ENCODE data around the gene C19orf67.

C19orf67 gene

GRCh38 chr19:14082675-14082960 is 3.0 kb downstream of the C19orf67 start:
- no peaks in the 10 kb centered on the region for H3K27me3 Mint-ChIP-seq
- no peak overlapping the region for H3K4me3 Mint-ChIP-seq

DNA sequence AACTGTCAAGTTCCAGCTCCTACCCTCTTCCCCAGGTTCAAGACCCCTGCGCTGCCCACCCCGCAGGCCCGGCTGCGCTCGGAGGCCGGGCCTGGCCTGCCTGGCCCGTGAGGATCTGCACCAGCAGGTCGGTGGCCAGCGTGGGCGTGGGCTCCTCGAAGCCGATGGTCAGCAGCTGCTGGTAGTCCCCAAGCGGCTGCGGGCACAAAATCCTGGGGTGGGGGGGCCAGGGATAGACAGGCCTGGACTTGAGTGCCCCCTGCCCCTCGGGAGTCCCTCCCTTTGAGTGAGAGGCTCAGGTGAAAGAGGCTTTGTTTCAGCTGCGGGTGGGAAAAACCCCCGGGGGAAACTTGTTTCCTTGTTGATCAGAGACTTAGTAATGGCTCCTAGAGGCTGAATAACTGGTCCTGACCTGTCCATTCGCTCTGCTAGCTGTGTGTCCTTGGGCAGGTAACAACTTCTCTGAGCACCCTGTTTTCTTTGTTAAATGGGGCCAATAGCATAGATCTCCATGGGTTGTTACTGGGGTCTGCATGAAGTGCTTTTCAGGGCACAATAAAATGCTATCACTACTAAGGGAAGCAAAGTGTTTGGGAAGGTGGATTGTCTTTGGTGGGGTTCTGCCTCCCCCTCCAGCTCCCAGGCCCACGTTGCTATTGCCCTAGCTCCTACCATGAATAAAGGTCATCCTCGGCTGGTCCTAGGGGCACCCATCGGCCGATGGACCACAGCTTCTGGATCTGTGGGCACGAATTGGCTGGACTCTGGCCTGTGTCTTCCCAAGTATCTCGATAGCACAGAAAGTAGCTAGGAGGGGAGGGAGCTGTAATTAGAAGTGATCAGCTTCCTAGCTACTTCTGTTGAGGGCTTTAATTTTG is 3.5 kb downstream of the C19orf67 start:
- peaks cover 2 to 11% of the 10 kb centered on the region in 2 donors for H3K4me1 Mint-ChIP-seq
- peak; percentile 44 for DNase-seq
- peak; percentile 12 to 51 for ATAC-seq (replicated peaks)
- no peaks in the 10 kb centered on the region for H3K9me3 Mint-ChIP-seq
- H3K27ac Mint-ChIP-seq = peak overlapping the region; percentile 97
- H3K4me3 Mint-ChIP-seq = peak overlapping the region; percentile 95 to 99
- H3K27me3 Mint-ChIP-seq = no peaks in the 10 kb centered on the region
- peaks cover 0 to 3% of the 10 kb centered on the region in 2 donors for H3K36me3 Mint-ChIP-seq

More at GRCh38 chr19:14082675-14082960, 3.0 kb downstream of the C19orf67 start:
- Mint-ChIP-seq H3K27ac (no peak overlapping the region), H3K4me1 (peaks cover 2 to 11% of the 10 kb centered on the region in 2 donors), H3K36me3 (peaks cover 0 to 3% of the 10 kb centered on the region in 2 donors), H3K9me3 (no peaks in the 10 kb centered on the region)
- ATAC-seq (replicated peaks) (no peak), DNase-seq (no peak)

DNA sequence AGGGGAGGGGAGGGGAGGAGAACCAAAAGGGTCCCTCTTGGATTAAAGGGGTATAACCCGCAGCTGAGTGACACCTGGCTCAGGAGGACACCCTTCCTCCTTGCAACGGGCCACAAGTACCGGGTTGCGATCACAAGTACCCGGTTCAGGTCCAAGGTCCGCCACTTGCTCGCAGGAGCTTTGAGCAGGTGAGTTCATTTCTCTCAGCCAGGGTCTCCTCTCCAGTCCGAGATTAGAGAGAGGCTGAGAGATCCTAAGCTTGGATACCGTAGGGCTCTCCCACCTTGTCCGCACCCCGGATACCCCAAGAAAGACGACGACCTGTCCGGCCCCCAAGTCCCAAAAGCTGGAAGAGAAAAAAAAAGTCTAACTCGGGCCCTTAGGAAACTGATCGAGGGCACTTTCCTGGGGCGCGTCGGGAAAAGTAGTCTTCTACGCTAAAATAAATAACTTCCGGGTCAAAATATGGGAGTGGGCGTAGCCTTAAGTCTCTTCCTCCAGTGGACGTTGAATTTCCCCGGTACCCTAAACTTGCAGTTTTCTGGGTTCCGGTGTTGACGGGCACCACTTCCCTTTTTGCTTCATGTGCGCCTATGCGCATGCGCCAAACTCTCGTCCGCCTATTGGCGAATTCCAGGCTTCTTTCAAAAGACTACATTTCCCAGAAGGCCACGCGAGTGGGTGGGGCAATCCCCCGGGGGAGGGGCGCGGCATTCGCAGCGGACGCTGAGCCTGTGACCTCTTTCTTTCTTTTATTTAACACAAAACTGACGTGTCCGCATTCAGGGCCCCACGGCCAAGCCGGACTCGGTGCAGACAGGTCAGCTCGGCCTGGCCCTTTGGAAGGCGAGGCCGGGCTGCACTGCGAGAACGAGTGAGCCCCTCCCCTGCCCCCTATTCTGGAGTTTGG is 4.4 kb downstream of the C19orf67 start:
- peaks cover 2 to 11% of the 10 kb centered on the region in 2 donors for H3K4me1 Mint-ChIP-seq
- ATAC-seq (replicated peaks) = peak; percentile 91 to 95
- H3K27me3 Mint-ChIP-seq = no peaks in the 10 kb centered on the region
- peaks cover 0 to 3% of the 10 kb centered on the region in 2 donors for H3K36me3 Mint-ChIP-seq
- peak overlapping the region; percentile 97 for H3K27ac Mint-ChIP-seq
- peak overlapping the region; percentile 95 to 99 for H3K4me3 Mint-ChIP-seq
- H3K9me3 Mint-ChIP-seq = no peaks in the 10 kb centered on the region
- DNase-seq = peak; percentile 98

DNA sequence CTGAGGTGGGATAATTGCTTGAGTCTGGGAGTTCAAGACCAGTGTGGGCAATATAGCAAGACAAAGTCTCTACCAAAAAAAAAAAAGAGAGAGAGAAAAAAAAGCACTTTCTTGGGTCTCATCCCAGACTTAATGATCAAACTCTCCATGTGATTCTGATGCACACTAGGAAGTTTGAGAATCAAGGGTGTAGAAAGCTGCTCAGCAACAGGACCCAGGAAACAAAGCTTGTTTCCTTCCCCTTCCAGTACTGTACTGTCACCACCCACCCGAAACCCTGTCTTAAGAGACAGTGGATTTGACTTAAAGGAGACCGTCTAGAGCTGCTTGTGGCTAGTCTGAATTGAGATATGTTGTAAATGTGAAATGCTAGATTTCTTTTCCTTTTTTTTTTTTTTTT is 7.2 kb downstream of the C19orf67 start:
- H3K36me3 Mint-ChIP-seq = no peaks in the 10 kb centered on the region
- ATAC-seq (replicated peaks) (no peak), DNase-seq (no peak)
- peaks cover 13 to 29% of the 10 kb centered on the region in 2 donors for H3K4me1 Mint-ChIP-seq
- no peak overlapping the region for H3K4me3 Mint-ChIP-seq
- no peaks in the 10 kb centered on the region for H3K9me3 Mint-ChIP-seq
- H3K27ac Mint-ChIP-seq = no peak overlapping the region
- peaks cover 3 to 7% of the 10 kb centered on the region in 2 donors for H3K27me3 Mint-ChIP-seq

DNA sequence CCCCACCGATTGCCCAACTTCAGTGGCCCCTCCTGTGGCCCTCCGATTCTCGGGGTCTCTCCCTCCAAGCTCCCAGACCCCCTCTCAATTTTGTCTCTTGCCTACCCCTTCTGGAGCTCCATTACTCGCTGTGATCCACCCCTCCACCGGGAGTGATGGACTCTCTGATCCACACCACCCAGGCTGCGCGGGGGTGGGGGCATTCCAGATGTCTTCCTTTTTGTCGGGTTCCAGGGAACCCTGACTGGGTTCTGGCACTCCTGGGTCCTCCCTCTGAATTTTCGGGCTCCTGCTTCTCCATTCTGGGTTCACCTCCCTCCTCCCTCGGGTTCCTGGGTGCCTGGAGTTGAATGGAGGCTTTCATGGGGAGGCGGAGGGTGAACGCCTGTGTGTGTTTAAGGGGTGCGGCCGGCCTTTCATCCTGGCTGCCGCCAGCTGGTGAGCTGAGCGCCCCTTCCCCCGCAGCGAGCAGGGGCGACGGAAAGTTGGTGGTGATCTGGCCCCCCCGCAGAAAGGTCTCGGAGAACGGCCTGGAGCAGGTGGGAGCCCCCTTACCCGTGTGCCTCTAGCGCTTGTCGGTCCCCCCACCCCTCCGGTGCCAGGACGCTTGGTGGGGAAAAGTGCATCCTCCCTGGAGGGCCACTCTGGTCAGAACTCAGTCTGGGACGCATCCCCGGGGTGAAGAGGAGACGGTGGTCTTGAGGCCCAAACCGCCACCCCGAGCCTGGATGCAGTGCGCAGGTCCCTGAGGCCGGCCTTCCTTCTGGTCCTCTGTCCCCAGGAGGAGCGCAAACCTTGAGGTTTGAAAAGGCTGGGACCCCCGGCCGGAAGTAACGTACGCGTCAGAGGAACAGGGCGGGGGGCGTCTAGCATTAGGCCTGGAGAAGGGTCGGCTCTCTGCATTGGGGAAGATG is 11.4 kb downstream of the C19orf67 start:
- H3K36me3 Mint-ChIP-seq = no peaks in the 10 kb centered on the region
- peak; percentile 4 to 6 for ATAC-seq (replicated peaks)
- peak; percentile 26 for DNase-seq

GRCh38 chr19:14073261-14073924 is 12.2 kb downstream of the C19orf67 start:
- ATAC-seq (replicated peaks) = peak; percentile 78 to 82
- no peak overlapping the region for H3K27ac Mint-ChIP-seq
- H3K9me3 Mint-ChIP-seq = no peaks in the 10 kb centered on the region
- DNase-seq = peak; percentile 74
- H3K36me3 Mint-ChIP-seq = no peaks in the 10 kb centered on the region
- peak overlapping the region; percentile 86 to 88 for H3K4me3 Mint-ChIP-seq
- H3K27me3 Mint-ChIP-seq = peaks cover 3 to 7% of the 10 kb centered on the region in 2 donors
- peaks cover 12 to 24% of the 10 kb centered on the region in 2 donors for H3K4me1 Mint-ChIP-seq

More for the DNA sequence above, 11.4 kb downstream of the C19orf67 start:
- H3K4me1 Mint-ChIP-seq = peaks cover 12 to 24% of the 10 kb centered on the region in 2 donors
- peaks cover 3 to 7% of the 10 kb centered on the region in 2 donors for H3K27me3 Mint-ChIP-seq
- H3K9me3 Mint-ChIP-seq = no peaks in the 10 kb centered on the region
- H3K27ac Mint-ChIP-seq = peak overlapping the region; percentile 63
- H3K4me3 Mint-ChIP-seq = peak overlapping the region; percentile 86 to 88

GRCh38 chr19:14072535-14073260 is 12.9 kb downstream of the C19orf67 start, which contains the start of gene MISP3:
TSS of gene MISP3 (plus strand) at chr19:14072786. CDS start at chr19:14073310, 524 bp downstream.
- Mint-ChIP-seq H3K9me3 (no peaks in the 10 kb centered on the region), H3K27me3 (peaks cover 3 to 7% of the 10 kb centered on the region in 2 donors), H3K27ac (peak within 1 kb of the TSS; percentile 56), H3K4me1 (peaks cover 12 to 24% of the 10 kb centered on the region in 2 donors), H3K4me3 (peak within 1 kb of the TSS; percentile 86 to 88), H3K36me3 (no peaks in the 10 kb centered on the region)
- DNase-seq = no peak
- peak; percentile 13 to 14 for ATAC-seq (replicated peaks)

DNA sequence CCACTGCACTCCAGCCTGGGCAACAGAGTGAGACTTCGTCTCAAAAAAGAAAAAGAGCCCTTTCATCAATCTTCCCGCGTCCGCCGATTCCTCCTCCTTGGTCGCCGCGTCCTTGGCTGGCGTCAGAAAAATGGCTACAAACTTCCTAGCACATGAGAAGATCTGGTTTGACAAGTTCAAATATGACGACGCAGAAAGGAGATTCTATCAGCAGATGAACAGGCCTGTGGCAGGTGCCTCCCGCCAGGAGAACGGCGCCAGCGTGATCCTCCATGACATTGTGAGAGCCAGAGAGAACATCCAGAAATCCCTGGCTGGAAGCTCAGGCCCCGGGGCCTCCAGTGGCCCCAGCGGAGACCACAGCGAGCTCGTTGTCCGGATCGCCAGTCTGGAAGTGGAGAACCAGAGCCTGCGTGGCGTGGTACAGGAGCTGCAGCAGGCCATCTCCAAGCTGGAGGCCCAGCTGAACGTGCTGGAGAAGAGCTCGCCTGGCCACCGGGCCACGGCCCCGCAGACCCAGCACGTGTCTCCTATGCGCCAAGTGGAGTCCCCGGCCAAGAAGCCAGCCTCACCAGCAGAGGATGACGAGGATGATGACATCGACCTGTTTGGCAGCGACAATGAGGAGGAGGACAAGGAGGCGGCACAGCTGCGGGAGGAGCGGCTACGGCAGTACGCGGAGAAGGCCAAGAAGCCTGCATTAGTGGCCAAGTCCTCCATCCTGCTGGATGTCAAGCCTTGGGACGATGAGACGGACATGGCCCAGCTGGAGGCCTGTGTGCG is 15.1 kb downstream of the C19orf67 start:
- no peak for ATAC-seq (replicated peaks)
- Mint-ChIP-seq H3K9me3 (no peaks in the 10 kb centered on the region), H3K4me1 (peaks cover 14 to 33% of the 10 kb centered on the region in 2 donors), H3K36me3 (no peaks in the 10 kb centered on the region), H3K4me3 (peak overlapping the region in 1 of 2 donors; percentile 17), H3K27ac (no peak overlapping the region), H3K27me3 (peaks cover 3 to 18% of the 10 kb centered on the region in 2 donors)
- DNase-seq = no peak

DNA sequence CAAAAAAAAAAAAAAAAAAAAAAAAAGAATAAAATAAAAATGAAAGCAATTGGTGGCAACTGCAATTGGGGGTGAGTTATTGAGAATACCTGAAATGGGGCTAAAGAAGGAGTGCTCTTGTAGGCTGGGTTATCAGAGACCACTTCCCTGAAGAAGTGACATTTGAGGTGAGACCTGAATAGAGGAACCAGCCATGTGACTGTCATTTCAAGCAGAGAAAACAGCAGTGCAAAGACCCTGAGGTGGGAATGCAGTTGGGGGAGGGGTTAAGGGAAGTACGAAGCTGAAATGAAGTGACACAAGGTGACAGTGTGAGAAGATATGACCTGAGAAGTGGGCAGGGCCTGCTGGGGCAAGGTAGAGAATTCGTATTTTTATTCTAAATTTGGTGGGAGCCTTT is 19.4 kb downstream of the C19orf67 start:
- no peaks in the 10 kb centered on the region for H3K36me3 Mint-ChIP-seq
- ATAC-seq (replicated peaks) (peak; percentile 64 to 71), DNase-seq (no peak)
- no peak overlapping the region for H3K4me3 Mint-ChIP-seq
- no peak overlapping the region for H3K27ac Mint-ChIP-seq
- peaks cover 3 to 17% of the 10 kb centered on the region in 2 donors for H3K27me3 Mint-ChIP-seq
- no peaks in the 10 kb centered on the region for H3K9me3 Mint-ChIP-seq
- H3K4me1 Mint-ChIP-seq = peaks cover 2 to 9% of the 10 kb centered on the region in 2 donors

DNA sequence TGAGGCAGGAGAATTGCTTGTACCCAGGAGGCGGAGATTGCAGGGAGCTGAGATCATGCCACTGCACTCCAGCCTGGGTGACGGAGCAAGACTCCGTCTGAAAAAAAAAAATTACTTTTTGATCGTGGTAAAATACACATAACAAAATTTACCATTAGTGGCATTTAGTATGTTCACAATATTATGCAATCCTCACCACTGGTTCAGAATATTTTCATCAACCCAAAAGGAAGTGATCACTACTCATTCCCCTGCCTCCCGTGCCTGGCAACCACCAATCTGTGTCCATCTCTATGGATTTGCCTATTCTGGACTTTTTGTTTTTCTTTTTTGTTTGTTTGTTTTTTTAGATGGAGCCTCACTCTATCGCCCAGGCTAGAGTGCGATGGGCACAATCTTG is 22.5 kb downstream of the C19orf67 start:
- Mint-ChIP-seq H3K27ac (no peak overlapping the region), H3K4me3 (no peak overlapping the region), H3K4me1 (peaks cover 17 to 19% of the 10 kb centered on the region in 2 donors), H3K27me3 (peaks cover 27 to 45% of the 10 kb centered on the region in 2 donors), H3K9me3 (no peaks in the 10 kb centered on the region), H3K36me3 (no peaks in the 10 kb centered on the region)
- DNase-seq (no peak), ATAC-seq (replicated peaks) (no peak)

DNA sequence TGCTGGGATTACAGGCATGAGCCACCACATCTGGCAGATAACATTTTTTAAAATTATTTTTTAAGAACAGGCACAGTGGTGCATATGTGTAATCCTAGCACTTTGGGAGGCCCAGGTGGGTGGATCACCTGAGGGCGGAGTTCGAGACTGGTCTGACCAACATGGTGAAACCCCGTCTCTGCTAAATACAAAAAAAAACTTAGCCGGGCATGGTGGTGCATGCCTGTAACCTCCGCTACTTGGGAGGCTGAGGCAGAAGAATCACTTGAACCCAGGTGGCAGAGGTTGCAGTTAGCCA is 23.1 kb downstream of the C19orf67 start:
- H3K36me3 Mint-ChIP-seq = no peaks in the 10 kb centered on the region
- no peak overlapping the region for H3K27ac Mint-ChIP-seq
- no peak for DNase-seq
- no peak overlapping the region for H3K4me3 Mint-ChIP-seq
- H3K9me3 Mint-ChIP-seq = no peaks in the 10 kb centered on the region
- H3K27me3 Mint-ChIP-seq = peaks cover 33 to 51% of the 10 kb centered on the region in 2 donors
- peaks cover 20 to 24% of the 10 kb centered on the region in 2 donors for H3K4me1 Mint-ChIP-seq
- no peak for ATAC-seq (replicated peaks)
